Adipocyte (in vitro differentiated cells): ENCODE data around the gene KPNA1.
"Not testable (repeated sequence)": the region's sequence is repeated elsewhere in the genome, so short reads cannot be mapped to it uniquely, and the experiment has no call there.

Source experiments
- DNase-seq: peaks from one replicate; pipeline ENCODE4 v3.0.0-alpha.2; 2015; ENCODE audit warnings: low read depth
- H3K27me3 ChIP-seq: replicated peaks from 2 replicates; pipeline ENCODE4 v1.7.0; 2013; ENCODE audit warnings: mild to moderate bottlenecking, low read length, moderate library complexity; ENCODE audit not compliant: control insufficient read depth, insufficient read depth
- H3K36me3 ChIP-seq: 2 replicates; pipeline ENCODE4 v1.7.0; 2013; ENCODE audit warnings: low read length, mild to moderate bottlenecking, moderate library complexity; ENCODE audit not compliant: control insufficient read depth, insufficient read depth, severe bottlenecking
- H3K4me1 ChIP-seq: 2 replicates; pipeline ENCODE4 v1.7.0; 2013; ENCODE audit warnings: mild to moderate bottlenecking, low read length, moderate library complexity; ENCODE audit not compliant: control insufficient read depth, insufficient read depth
- H3K4me3 ChIP-seq: 2 replicates; pipeline ENCODE4 v1.7.0; 2013; ENCODE audit warnings: mild to moderate bottlenecking, low read length, moderate library complexity
- H3K9ac ChIP-seq: 2 replicates; pipeline ENCODE4 v1.7.0; 2013; ENCODE audit warnings: mild to moderate bottlenecking, low read length, moderate library complexity
- H3K9me3 ChIP-seq: 2 replicates; pipeline ENCODE4 v1.7.0; 2013; ENCODE audit warnings: mild to moderate bottlenecking, low read length, moderate library complexity; ENCODE audit not compliant: control insufficient read depth

Gene KPNA1

DNA sequence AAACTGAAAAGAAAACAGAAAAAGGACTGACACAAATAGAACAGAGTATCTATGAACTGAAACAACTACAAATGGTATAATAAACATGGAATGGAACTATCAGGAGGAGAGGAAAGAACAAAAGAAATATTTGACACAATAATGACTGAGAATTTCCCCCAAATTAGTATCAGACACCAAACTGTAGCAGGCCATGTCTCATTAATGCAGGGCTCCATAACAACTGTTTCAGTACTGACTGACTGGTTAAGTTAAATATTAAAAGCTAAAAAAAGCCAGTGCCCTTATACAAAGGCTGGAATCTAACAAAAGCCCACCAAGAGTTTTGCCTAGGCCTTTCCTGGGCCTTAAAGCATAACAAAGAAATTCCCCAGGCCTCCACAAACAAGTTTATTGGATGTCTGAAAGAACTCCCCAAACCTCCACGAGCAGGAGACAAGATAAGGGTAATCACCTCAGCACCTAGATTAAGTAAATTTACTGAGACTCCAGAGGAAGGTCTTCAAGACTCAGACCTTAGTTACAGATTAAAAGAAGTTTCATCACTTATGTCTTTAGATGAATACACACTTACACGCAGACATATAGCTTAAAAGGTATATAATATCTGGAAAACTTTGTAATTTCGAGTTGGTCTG lies 45.7 kb downstream of the KPNA1 start:
- Histone ChIP-seq H3K36me3 (peaks cover 24% of the 10 kb centered on the region), H3K27me3 (no peaks in the 10 kb centered on the region), H3K9me3 (no peaks in the 10 kb centered on the region), H3K4me1 (no peaks in the 10 kb centered on the region), H3K9ac (no peak overlapping the region), H3K4me3 (no peak overlapping the region)
- DNase-seq, result no peak

DNA sequence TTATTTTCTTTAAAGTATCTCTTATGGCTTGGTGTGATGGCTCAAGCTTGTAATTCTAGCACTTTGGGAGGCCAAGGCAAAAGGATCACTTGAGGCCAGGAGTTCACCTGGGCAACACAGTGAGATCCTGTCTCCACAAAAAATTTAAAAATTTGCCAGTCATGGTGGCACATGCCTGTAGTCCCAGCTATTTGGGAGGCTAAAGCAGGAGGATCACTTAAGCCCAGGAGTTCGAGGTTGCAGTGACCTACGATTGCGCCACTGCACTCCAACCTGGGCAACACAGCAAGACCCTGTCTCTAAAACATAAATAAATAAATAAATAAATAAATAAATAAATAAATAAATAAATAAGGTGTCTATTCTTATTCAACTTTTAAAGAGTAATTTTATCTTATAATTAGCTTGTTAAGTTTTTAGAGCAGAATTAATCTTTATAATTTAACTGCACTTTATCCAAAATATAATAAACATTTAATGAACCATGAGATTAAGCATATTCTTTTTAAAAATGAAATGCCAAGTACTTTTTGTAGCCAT lies 48.0 kb downstream of the KPNA1 start:
- no peaks in the 10 kb centered on the region for H3K27me3 ChIP-seq
- H3K36me3 ChIP-seq, result peaks cover 43% of the 10 kb centered on the region
- H3K9me3 ChIP-seq, result no peaks in the 10 kb centered on the region
- no peak for DNase-seq
- no peaks in the 10 kb centered on the region for H3K4me1 ChIP-seq
- H3K9ac ChIP-seq, result no peak overlapping the region
- H3K4me3 ChIP-seq, result no peak overlapping the region

DNA sequence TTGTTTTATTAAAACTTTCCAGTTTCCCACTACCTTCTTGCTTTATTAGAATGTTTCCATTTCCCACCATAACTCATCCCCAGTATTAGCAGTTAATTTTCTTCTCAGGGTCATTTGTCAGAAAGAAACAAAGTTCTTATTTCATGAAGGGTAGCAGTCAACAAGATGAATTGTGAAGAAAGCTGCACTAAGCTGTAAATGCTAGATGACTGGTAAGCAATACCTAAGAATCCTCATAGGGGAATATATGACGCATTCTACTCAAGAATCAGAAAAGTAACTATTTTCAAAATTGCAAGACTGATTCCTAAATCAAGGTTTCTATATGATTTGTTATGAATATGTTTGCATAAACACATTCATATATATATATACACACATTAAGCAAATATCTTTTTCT lies 50.1 kb downstream of the KPNA1 start:
- no peaks in the 10 kb centered on the region for H3K4me1 ChIP-seq
- H3K36me3 ChIP-seq, result peaks cover 60% of the 10 kb centered on the region
- no peaks in the 10 kb centered on the region for H3K9me3 ChIP-seq
- no peak for DNase-seq
- no peak overlapping the region for H3K4me3 ChIP-seq
- H3K27me3 ChIP-seq, result no peaks in the 10 kb centered on the region
- no peak overlapping the region for H3K9ac ChIP-seq

DNA sequence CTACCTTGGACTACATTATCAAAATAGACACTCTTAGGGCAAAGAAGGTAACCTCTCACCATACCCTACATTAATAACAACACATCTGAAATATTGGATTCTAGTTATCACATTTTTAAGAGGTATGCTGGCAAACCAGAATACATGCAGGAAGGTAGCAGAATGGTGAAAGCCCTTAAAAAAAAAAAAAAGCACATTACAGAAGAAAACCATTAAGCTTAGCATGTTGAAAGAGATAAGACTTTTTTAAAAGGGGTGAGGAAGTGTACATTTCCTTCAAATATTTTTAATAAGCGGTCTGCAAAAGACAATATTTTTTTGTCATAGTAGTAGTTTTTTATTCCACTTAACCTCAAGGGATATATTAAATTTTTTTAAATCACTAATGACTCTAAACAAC lies 52.3 kb downstream of the KPNA1 start:
- Histone ChIP-seq H3K36me3 (peaks cover 82% of the 10 kb centered on the region), H3K27me3 (no peaks in the 10 kb centered on the region), H3K4me1 (no peaks in the 10 kb centered on the region), H3K9ac (no peak overlapping the region), H3K9me3 (no peaks in the 10 kb centered on the region), H3K4me3 (no peak overlapping the region)
- no peak for DNase-seq

DNA sequence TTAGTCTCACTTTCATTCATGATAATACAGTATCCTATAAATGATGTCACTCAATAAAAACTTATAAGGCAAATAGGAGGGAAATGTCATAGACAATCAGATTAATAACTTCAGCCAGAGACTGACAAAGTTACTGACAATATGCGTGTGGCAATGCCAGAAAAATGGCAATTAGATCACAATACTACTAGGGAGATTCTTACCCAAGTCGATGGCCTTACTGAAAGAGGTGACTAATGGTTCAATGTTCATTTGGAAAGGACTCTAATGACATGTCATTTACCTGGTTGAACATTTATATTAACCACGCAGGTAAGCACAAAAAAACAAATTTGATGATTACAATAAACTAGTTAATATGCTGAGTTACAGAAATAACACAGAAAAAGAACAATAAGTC lies 52.9 kb downstream of the KPNA1 start:
- Histone ChIP-seq H3K9me3 (no peaks in the 10 kb centered on the region), H3K4me1 (peaks cover 1% of the 10 kb centered on the region), H3K27me3 (no peaks in the 10 kb centered on the region), H3K9ac (no peak overlapping the region), H3K36me3 (peaks cover 88% of the 10 kb centered on the region), H3K4me3 (no peak overlapping the region)
- no peak for DNase-seq

DNA sequence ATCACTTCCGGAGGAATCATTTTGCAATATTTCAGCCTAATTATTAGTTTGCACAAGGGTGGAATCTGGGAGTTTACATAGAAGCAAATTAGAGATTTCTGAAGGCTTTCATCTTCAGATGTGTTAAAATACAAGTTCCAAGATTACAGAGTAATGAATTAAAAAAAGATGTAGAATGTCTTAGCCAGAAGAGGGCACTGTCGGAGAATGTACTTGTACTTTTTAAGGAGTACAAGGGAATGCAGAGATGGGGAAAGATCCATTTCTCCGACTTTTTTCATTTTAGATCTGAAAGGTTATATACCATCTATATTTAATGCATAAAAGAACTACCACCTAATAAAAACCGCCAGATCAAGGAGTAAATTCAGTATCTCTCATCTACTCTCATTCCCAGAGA lies 55.7 kb downstream of the KPNA1 start:
- Histone ChIP-seq H3K9me3 (no peaks in the 10 kb centered on the region), H3K4me3 (no peak overlapping the region), H3K27me3 (no peaks in the 10 kb centered on the region), H3K4me1 (peaks cover 5% of the 10 kb centered on the region), H3K9ac (no peak overlapping the region), H3K36me3 (peaks cover 87% of the 10 kb centered on the region)
- DNase-seq, result peak; percentile 82

DNA sequence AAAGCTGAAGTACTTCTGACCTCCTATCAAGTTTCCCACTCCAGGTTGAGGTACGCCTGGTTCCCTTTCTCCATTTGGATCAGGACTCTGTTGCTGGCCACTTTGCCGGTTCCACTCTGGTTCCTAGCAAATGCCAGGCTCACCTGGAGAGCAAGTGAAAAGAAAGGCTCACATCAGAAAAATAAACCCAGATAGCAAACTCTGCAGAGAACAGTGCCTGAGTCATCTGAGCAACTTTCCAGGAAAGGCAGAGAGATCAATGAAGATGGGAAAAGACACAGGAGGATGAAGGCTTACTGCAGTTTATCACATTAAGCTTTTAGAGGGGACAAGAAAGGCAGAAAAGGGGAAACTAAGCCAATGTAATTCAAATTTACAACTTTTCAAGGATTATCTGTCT lies 57.0 kb downstream of the KPNA1 start:
- DNase-seq, result no peak
- H3K36me3 ChIP-seq, result peaks cover 91% of the 10 kb centered on the region
- peaks cover 5% of the 10 kb centered on the region for H3K4me1 ChIP-seq
- H3K27me3 ChIP-seq, result no peaks in the 10 kb centered on the region
- H3K9ac ChIP-seq, result no peak overlapping the region
- no peaks in the 10 kb centered on the region for H3K9me3 ChIP-seq
- no peak overlapping the region for H3K4me3 ChIP-seq

GRCh38 chr3:122456074-122456473 lies 58.7 kb downstream of the KPNA1 start:
- Histone ChIP-seq H3K36me3 (peaks cover 87% of the 10 kb centered on the region), H3K4me1 (peaks cover 8% of the 10 kb centered on the region), H3K9me3 (no peaks in the 10 kb centered on the region), H3K27me3 (no peaks in the 10 kb centered on the region), H3K4me3 (no peak overlapping the region), H3K9ac (no peak overlapping the region)
- no peak for DNase-seq

- H3K4me1 ChIP-seq, result peaks cover 2% of the 10 kb centered on the region
- no peak for DNase-seq
- H3K9ac ChIP-seq, result no peak overlapping the region
- H3K27me3 ChIP-seq, result no peaks in the 10 kb centered on the region
- H3K9me3 ChIP-seq, result no peaks in the 10 kb centered on the region
- peaks cover 71% of the 10 kb centered on the region for H3K36me3 ChIP-seq
- H3K4me3 ChIP-seq, result no peak overlapping the region
These were observed 63.4 kb downstream of the KPNA1 start for GRCh38 chr3:122451371-122451770.

GRCh38 chr3:122448218-122448617 lies 66.5 kb downstream of the KPNA1 start:
- H3K9me3 ChIP-seq, H3K9ac ChIP-seq, H3K4me1 ChIP-seq, H3K4me3 ChIP-seq, DNase-seq, H3K27me3 ChIP-seq: not testable (repeated sequence)
- H3K36me3 ChIP-seq, result peaks cover 62% of the 10 kb centered on the region

- H3K4me1 ChIP-seq, H3K27me3 ChIP-seq, H3K9me3 ChIP-seq, H3K9ac ChIP-seq, H3K4me3 ChIP-seq, DNase-seq: not testable (repeated sequence)
- peaks cover 61% of the 10 kb centered on the region for H3K36me3 ChIP-seq
These were observed 70.2 kb downstream of the KPNA1 start for GRCh38 chr3:122444491-122444887.
